Dedifferentiated amniotic fluid mesenchymal stem cell (primary cell): Measurements from ENCODE around the gene ASB13.

Experiments
- DNase-seq: peaks from one replicate; pipeline ENCODE4 v3.0.0-alpha.2; 2016; ENCODE audit errors: extremely low spot score

ASB13 gene, protein sequence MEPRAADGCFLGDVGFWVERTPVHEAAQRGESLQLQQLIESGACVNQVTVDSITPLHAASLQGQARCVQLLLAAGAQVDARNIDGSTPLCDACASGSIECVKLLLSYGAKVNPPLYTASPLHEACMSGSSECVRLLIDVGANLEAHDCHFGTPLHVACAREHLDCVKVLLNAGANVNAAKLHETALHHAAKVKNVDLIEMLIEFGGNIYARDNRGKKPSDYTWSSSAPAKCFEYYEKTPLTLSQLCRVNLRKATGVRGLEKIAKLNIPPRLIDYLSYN

DNA sequence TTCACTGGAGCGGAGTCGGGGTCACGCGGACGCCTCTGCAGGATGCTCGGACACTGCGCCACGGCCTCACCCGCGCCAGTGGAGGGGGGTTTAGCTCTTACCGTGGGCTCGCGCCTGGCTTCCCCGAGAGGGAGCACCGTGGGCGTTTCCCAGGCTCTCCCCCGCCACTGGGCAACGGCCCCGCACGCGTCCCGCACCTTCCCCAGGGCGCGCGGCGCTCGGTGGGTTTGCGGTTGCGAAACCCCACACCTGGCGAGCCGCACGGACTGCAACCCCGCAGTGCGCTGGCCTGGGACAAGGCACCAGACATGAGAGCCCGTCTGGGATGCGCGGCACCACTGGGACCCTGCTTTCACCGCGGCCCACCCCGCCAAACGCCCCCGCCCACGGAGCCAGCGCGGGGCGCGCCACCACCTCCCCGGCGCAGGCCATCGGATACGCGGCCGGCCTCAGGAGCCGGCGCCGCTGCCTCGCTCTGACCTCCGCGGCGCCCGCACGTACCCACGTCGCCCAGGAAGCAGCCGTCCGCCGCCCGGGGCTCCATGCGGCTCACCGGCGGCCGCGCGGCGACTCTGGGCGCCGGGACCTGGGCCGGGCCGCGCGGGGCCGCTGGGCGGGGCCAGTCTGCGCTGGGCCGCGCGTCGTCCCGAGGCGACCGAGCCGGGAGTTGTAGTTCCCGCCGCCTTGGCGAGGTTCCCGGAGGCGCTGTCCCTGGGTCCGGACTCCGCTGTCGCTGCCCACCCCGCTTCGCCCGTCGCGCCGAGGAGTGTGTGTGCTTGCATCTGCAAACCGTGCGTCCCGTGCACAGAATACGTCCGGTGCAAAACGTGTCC is at the start of gene ASB13:
Gene ASB13, minus strand, starts transcription at position 588 of the 833 bp plus-strand sequence. Its CDS starts 44 bp downstream, at position 544.
- no peak for DNase-seq

DNA sequence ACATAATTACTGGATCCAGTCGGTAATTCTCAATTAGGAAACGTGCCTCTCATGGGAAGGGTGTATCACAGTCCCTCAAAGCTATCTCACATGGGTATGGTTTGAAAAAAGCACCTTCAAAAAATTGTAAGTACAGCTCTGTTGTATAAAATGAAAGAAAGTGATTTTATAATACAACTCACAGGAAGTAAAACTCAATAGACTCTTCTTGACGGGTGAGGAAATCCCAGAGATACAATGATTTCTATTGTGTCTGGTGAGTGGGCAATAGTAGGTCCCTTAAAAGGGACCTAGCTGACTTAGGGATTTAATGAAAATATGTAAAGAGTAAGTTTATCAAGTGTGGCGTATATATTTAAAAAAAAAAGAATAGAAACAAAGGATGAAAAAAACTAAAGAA is 45.2 kb upstream of the ASB13 start:
- DNase-seq = no peak

DNA sequence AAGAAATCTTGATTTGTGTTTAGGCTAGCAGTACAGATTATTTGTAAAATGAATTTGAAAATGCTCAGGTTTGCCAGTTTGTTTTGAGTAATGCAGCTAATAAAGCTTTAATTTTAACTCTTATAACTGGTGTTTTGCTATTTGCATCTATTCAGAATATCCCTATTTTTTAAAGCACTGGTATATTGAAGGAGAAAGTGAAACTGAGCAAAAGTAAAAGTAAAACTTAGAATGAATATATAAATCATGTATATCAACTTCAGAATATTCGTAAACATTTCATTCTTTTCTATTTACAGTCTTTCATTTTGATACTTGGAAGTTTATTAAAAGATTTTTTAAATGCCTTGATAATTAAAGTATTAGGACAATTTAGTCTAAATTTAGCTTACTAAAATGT is 44.5 kb upstream of the ASB13 start:
- no peak for DNase-seq

DNA sequence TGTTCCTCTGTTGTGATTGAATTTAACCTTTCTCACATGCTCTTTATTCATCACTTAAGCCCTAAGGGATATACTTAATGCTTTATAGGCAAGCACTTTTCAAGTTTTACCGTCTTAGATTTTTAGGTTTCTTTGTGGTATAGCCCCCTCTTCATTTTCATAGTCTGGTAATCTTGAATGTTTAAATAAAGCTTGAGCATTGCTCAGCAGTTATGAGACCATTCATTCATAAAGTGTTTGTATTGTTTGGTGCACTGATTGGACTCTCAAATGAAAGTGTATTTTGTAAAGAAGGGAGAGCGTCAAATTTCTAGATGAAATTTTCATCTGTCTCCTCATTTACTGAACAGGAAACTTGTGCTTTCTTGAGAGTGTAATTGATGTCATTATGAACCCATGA is 43.5 kb upstream of the ASB13 start:
- DNase-seq = no peak

DNA sequence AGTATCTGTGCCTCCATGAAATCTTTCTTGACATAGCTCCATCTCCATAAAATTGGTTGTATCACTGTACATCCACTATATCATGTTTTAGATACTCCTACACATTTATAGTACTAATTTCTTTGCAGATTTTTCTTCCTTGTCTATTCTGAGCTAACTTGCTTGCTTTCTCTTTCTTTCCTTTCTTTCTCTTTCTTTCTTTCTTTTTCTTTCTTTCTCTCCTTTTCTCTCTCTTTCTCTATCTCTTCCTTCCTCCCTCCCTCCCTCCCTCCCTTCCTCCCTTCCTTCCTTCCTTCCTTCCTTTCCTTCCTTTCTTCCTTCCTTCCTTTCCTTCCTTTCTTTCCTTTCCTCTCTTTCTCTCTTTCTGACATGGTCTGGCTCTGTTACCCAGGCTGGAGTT is 42.0 kb upstream of the ASB13 start:
- no peak for DNase-seq

DNA sequence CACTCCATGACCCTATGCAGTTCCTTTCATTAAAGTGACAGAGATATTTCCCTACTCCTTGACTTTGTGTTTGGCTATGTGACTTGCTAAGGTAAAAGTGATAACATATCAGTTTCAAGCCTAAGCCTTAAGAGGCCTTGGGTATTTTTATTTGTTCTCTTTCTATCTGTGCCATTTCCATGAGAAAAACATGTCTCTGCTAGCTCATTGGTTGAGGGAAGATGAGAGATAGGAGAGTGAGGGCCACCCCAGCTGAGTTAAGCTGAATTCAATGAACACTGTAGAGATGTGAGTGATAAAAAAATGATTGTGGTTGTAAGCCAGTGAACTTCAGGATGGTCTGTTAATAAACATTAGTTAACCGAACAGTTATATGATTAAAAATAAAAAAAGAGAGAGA is 31.7 kb upstream of the ASB13 start:
- DNase-seq = no peak

DNA sequence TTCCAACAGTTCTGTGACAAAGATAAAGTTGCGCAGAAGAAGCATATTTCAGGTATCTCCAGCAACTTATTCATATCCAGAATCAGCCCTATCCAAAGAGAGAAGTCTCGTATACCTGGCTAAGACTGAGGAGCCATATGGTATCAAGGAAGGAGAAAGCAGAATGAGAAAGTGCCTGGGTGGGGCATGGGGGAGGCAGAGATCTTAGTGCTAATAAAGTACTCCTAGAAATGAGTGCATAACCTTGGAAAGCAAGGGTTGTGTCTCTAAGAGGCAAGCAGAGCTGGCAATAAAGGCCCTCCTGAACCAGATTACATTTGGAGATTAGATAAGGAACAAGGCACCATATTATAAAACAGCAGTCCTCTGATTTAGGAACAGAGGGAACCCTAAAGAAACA is 30.9 kb upstream of the ASB13 start:
- DNase-seq = no peak

DNA sequence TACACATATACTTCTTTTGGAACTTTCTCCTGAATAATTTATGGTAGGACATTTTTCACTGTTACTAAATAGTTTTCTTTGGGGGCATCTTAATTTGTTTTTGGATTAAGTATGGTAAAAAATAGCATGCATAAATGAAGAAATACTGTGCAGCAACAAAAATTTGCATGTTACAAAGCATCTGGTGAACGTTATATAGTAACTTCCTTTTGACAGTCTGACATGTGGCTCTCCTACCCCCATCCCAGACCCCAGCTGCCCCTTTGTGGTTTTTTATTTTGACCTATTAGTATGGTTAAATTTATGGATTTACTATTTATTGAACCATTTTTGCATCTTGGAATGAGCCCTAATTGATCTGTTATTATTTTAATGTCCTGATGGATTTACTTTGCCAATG is 28.2 kb upstream of the ASB13 start:
- no peak for DNase-seq

DNA sequence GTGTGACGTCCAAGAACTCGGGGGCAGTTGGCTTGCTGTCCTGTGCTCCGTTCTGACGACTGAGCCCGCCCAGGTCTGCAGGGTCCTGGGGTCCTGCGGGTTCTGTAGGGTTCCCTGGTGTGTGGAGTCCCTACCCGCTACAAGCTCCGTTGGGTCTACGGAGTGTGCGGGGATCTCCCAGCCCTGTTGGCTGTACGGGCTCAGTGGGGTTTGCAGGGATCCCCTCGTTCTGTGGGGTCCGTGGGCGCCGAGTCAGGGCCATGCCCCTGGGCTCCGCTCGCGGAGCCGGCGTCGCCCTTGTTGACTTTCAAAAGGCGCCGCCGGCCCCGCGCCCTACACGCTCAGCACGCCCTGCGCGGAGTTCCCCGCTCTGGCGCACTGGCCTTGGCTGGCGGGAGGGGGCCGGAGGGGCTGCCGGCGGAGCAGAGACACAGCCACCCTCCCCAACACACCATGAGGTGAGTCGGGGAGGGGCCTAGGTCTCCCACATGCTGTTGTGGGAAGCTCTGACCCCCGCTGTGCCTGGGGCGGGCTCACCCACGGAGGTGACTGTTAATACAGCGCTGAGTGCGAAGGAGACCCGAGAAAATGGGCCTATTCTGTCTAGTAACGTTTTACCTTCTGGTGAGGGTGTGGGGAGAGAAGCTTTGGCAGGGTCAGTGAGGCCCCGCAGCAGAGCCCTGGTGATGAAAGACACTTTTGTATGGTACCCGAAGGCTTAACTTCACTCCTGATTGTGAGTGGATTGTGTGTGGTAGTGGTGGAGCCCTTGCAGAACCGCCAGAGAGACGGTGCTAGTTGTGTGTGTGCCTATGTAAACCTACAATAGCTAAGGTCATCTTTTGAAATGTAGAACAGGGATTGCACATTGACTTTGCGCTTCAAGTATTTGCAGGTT is 26.3 kb upstream of the ASB13 start:
- DNase-seq = no peak

DNA sequence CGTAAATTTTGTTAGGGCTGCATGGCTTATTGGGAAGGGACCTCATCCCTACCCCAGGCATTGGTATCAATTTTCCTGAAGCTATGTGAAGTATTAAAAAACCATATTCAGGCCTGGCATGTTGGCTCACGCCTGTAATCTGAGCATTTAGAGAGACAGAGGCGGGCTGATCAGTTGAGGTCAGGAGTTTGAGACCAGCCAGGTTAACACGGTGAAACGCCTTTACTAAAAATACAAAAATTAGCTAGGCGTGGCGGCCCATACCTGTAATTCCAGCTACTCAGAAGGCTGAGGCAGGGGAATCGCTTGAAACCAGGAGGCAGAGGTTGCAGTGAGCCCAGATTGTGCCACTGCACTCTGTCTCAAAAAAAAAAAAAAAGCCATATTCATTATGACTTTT is 25.4 kb upstream of the ASB13 start:
- DNase-seq = no peak

DNA sequence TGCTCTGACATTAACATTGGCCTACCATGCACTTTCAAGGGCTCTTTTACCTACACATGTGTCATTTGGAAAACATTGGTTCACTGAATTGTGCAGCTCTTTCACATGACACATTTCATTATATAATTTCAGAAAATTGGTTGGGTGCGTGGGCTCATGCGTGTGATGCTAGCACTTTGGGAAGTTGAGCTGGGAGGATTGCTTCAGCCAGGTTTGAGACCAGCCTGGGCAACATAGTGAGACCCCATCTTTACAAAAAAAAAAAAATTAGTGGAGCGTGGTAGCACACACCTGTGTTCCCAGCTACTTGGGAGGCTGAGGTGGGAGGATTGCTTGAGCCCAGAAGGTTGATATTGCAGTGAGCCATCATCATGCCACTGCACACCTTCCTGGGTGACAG is 22.2 kb upstream of the ASB13 start:
- no peak for DNase-seq

DNA sequence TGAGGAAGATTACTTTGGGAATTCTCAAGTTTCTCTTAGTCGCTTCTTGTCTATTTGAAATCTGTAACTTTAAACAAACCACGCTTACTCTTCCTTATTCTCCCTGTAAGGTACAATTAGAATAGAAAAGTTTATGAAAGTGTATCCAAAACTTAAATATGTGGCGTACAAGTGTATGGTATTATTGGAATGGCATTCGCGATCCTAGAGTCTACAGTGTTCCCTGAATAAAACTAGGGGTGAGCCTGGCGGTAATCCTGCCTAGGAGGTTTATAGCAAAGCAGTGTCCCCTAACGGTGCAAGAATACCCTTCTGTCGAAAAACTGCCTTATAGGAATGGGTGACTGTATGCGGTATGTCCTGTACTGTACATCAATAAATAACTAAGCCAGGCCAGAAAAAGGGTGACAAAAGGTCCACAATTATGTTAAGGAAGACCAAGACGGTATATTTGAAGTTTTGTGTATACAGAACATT is 19.4 kb upstream of the ASB13 start:
- DNase-seq = no peak

DNA sequence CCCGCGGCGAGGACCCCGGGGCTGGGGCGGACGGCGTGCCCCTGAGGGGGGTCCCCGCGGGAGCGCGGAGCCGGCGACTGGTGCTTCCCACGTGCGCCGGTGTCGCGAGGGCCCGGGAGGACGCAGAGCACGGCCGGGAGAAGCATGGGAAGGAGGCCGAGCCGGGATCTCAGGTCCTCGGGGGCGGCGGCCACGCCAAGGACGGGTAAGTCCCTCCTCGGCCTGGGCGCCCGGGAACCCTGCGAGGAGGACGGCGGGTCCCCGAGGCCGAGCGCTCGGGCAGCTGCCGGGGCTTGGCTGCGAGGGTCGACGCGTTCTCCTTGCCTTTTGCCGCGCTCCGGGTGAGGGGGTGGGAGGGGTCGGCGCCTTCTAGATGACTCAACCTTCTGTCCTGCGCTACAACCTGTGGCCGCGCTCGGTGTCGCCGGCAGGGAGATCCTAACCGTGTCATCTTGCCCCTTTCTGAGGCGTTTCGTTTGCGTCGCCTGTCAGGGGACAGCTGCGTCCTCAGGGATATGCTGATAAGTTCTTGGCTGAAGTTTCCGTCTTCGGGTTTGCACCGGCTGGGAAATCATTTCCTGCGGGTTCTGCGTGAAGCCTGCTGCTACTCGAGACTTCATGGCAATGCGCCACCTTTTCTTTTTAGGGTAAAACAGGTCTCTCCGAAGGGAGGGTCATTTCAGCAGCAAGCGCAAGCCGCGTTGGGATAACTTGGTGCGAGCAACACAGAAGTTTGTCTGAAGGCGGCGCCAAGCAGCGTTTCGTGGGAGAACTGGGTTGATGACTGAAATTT is 18.8 kb upstream of the ASB13 start:
- DNase-seq = peak; percentile 74

DNA sequence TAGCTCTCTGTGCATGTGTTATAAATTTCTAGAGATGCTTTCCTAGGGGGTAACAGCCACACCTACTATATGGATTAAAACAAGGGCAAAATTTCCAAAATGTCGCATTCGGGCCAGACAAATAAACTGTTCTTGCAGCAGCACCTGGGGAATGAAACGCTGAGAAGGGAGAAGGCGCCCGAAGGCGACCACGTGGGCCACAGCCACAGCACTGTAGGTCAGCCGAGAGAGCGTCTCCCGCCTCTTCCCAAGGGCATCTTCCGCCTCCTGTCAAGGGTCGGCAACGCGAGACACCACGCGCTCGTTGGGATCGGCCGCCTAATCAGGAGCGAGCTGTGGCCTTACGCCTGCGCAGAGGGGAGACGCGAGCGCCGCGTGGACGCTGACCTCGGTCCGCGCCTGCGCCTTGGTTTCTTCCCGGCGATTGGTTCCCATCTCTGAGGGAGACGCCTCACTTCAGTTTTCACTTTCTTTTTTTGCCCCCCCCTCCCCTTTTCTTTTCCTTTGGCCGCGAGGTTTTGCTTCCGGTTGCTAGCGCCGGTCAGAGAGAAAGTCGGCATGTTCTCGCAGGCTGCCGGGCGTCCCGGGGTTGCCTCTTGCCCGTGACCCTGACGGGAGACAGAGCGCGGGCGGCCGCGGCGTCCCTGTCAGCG is 18.0 kb upstream of the ASB13 start, which contains the start of gene TASOR2:
Gene TASOR2, plus strand, starts transcription at position 521 of the 653 bp plus-strand sequence. CDS start 35,805 bp downstream, outside the sequence.
- DNase-seq = peak; percentile 96

DNA sequence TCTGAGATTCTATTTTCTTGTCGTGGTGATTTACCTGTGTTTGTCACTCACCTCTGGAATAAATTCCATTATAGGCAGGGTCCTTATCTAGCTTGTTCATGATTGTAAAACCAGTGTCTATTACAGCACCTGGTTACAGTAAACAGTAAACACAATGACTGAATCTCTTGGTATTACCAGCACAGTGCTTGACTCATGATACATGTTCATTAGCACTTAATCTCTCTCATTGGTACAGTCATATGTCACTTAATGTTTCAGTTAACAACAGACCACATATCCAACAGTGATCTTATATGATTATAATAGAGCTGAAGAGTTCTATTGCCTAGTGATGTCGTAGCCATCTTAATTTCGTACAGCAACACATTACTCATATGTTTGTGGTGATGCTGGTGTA is 16.7 kb upstream of the ASB13 start:
- no peak for DNase-seq

DNA sequence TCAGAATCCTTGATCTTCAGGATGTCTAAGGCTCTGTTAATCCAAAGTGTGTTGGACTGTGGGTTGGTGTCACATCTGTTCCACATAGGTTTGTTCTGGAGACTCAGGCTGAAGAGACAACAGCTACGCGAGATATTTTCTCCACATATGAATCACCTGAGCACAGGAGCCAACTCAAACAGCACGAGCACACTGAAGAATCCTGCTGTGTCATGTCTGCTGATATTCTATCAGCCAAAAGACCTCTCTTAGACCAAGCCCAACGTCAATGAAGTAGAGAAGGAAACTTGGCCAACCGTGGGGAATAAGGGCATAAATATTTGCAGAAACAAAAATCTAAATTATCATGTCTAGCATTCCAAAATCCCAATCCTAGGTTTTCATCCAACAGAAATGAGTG is 15.5 kb upstream of the ASB13 start:
- DNase-seq = no peak

DNA sequence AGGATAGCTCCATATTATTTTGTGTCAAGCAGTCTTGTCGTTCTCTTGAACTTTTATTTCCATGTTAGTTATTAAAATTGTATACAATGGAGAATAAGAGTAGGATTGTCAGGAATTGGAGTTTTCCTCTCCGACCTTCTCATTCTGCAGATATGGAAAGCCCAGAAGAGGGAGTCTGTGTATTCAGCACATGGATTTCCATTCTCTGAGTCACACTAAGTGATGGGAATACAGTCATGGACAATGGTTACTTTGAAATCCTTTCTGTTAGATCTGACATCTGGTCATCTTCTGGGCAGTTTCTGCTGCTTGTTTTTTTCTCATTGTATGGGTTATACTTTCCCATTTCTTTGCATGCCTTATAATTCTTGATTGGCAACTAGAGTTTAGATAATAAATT is 13.2 kb upstream of the ASB13 start:
- no peak for DNase-seq

DNA sequence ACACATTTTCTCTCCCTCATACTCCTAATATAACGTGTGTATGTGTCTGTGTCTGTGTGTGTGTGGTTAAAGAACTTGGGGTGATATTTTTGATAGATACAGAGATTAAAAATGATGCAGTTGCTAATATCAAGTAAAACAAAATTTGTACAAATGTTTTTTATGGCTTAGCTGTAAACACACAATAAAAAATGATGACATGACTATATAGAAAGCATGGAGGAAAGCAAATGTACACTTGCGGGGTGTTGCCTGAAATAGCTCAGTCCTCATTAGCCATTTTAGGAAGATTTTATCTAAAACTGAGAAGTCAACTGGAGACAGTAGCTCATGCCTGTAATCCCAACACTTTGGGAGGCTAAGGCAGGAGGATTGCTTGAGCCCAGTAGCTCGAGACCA is 12.6 kb upstream of the ASB13 start:
- DNase-seq = no peak

DNA sequence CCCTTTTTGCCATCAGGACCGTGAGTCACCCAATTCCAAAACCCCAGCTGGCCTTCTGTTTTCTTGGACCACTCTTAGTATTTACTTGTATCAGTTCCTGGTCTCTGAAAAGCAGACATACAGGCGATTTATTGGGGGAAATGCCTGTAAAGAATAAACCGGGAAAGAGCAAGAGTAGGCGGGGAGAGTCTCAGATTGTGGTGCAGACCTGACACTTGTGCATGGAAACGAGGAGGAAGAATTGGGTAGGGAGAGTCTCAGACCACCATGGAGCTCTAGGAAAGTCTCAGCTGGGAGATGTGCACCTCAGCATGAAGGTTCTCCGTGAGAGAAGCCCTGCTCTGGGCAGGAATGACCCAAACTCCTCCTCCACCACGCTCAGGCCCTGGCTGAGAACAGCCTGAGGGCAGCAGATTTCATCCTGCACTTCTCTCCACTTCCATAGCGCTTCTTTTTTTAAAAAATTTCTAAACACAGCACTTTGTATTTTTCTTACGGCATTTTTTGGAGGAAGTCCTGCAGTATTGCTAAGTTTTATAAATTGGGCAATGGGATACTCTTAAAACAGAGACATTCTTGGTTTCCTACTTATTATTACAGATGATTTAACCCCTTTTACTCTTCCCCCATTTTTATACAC is 12.1 kb upstream of the ASB13 start:
- no peak for DNase-seq

DNA sequence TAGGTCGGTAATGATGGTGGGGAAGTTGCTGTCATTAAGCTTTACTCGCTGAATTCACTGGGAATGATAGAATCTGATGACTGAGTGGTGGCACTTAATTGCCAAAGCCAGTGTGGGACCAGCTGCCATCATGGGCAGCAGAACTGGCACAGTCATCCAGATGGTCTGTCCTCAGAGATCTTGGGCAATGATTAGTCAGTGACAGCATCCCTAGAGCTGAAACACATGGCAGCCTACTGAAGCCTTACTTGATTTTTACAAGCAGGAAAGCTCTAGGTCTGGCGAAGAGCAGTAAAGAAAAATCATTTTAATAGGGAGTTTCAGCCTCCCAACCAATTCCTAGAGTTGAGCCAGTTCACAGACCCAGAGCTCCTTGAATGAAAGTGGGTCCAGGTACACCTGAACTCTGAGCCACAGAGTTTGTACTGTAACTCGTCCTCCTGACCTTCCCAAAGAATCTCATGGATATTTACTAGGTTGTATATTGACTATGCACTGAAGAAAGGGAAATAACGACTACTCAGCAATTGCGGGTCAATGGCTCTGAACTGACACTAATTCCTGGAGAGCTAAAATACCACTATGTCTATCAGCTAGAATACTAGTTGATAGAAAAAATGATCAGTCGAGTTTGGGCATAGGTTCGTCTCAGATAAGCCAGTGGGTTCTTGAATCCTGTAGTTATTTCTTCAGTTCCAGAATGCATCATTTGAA is 4.4 kb upstream of the ASB13 start:
- DNase-seq = no peak
